ENCODE results near the gene SPRR2G.

DNA sequence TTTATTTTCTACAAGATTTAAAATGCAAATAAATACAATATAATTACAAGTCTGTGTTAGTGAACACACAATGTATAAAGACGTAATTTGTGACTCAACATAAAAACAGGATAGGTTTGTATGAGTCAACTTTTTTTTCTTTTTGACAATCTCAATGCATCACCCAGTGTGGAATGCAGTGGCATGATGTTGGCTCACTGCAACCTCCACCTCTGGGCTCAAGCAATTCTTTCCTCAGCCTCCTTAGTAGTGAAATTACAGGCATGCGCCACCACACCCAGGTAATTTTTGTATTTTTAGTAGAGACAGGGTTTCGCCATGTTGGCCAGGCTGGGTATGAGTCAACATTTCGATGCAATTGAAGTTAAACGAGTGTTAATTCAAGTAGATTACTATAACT, 50.4 kb downstream of the SPRR2G start:
- TF ChIP-seq, protein P1, sequence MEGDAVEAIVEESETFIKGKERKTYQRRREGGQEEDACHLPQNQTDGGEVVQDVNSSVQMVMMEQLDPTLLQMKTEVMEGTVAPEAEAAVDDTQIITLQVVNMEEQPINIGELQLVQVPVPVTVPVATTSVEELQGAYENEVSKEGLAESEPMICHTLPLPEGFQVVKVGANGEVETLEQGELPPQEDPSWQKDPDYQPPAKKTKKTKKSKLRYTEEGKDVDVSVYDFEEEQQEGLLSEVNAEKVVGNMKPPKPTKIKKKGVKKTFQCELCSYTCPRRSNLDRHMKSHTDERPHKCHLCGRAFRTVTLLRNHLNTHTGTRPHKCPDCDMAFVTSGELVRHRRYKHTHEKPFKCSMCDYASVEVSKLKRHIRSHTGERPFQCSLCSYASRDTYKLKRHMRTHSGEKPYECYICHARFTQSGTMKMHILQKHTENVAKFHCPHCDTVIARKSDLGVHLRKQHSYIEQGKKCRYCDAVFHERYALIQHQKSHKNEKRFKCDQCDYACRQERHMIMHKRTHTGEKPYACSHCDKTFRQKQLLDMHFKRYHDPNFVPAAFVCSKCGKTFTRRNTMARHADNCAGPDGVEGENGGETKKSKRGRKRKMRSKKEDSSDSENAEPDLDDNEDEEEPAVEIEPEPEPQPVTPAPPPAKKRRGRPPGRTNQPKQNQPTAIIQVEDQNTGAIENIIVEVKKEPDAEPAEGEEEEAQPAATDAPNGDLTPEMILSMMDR (IDR thresholded peaks at IDR 0.05) = no peak
- TF ChIP-seq POLR2A (IDR thresholded peaks at IDR 0.05) (no peak), POLR2AphosphoS5 (IDR thresholded peaks at IDR 0.05) (no peak), EP300 (IDR thresholded peaks at IDR 0.05) (no peak)

Measured in upper lobe of left lung (tissue), 4 donors.